Activated CD4-positive, alpha-beta T cell treated with anti-CD3 and anti-CD28 coated beads, Interleukin-2, amount 10 ng/mL, durations not matched to agents 7 days and 5 days (primary cell): ENCODE results near the gene TFEB. TPM values are rescaled to one million over a fixed set of nuclear protein-coding genes. Genes with fewer than 3 reads are reported as not detected.

ENCODE experiments used
- CTCF ChIA-PET: fragments of 350-600 bp; sonication (Branson Sonifier 250); formaldehyde crosslinking; loops from one replicate; lab custom pipeline; 2021; ENCODE audit warnings: antibody characterized with exemption; lab: Charles Lee
- POLR2A ChIA-PET: fragments of 350-600 bp; sonication (Branson Sonifier 250); formaldehyde crosslinking; loops from one replicate; lab custom pipeline; 2021; ENCODE audit warnings: antibody characterized with exemption; lab: Charles Lee
- DNase-seq: peaks from one replicate; pipeline ENCODE4 v3.0.0-alpha.2; 2020
- H3K27ac Mint-ChIP-seq: one replicate; pipeline ENCODE4 v1.8.0; 2021; ENCODE audit warnings: mild to moderate bottlenecking, moderate library complexity, mixed read lengths
- H3K27me3 Mint-ChIP-seq: one replicate; pipeline ENCODE4 v1.8.0; 2021; ENCODE audit warnings: mixed read lengths
- H3K36me3 Mint-ChIP-seq: one replicate; pipeline ENCODE4 v1.8.0; 2021; ENCODE audit warnings: low read depth, mixed read lengths
- H3K4me1 Mint-ChIP-seq: one replicate; pipeline ENCODE4 v1.8.0; 2021; ENCODE audit warnings: mixed read lengths
- H3K4me3 Mint-ChIP-seq: one replicate; pipeline ENCODE4 v1.8.0; 2021; ENCODE audit warnings: mild to moderate bottlenecking, moderate library complexity, mixed read lengths
- H3K9me3 Mint-ChIP-seq: one replicate; pipeline ENCODE4 v1.8.0; 2021; ENCODE audit warnings: mixed read lengths
- total RNA-seq, 2 experiments: library from RNA; stranded (reverse); gene quantifications; one replicate each; pipeline ENCODE4 v1.2.3, GENCODE V29; 2021

The TFEB gene
- total RNA-seq: 10 to 100 TPM in 1 of 2 experiments, 1 to 10 TPM in 1; 9.7 to 12.5 TPM

GRCh38 chr6:41735427-41736185, at the start of gene TFEB:
TFEB (minus strand) TSS chr6:41735608; CDS start chr6:41691213, 44,395 bp downstream.
- peaks cover 27% of the 10 kb centered on the region for H3K4me1 Mint-ChIP-seq
- peak; percentile 93 for DNase-seq
- H3K36me3 Mint-ChIP-seq: no peaks in the 10 kb centered on the region
- peak within 1 kb of the TSS; percentile 83 for H3K4me3 Mint-ChIP-seq
- ChIA-PET CTCF (interaction anchor here (1.2 to 1.5 kb wide), 3 partner anchors 10 to 306 kb away, joined by 4 to 6 read pairs (median 4); no protein-coding TSS in a partner anchor), POLR2A (no interaction called here)
- peak within 1 kb of the TSS; percentile 66 for H3K27ac Mint-ChIP-seq
- H3K9me3 Mint-ChIP-seq: no peaks in the 10 kb centered on the region
- H3K27me3 Mint-ChIP-seq: no peaks in the 10 kb centered on the region

GRCh38 chr6:41784581-41785171, 49.3 kb upstream of the TFEB start:
- POLR2A ChIA-PET: interaction anchor here (0.5 kb wide), 1 partner anchor 420 kb away, joined by 4 read pairs; no protein-coding TSS in a partner anchor
- peaks cover 25% of the 10 kb centered on the region for H3K4me1 Mint-ChIP-seq
- CTCF ChIA-PET: interaction anchor here (1.0 to 7.7 kb wide), 5 partner anchors 9 to 430 kb away, joined by 3 to 192 read pairs (median 7); partner anchors contain the start of gene TAF8

GRCh38 chr6:41783106-41783780, 47.8 kb upstream of the TFEB start:
- ChIA-PET POLR2A (no interaction called here), CTCF (interaction anchor here (0.8 to 7.7 kb wide), 4 partner anchors 14 to 264 kb away, joined by 3 to 192 read pairs (median 3); partner anchors contain the start of gene TAF8)
- H3K27ac Mint-ChIP-seq: no peak overlapping the region
- no peak overlapping the region for H3K4me3 Mint-ChIP-seq
- no peak for DNase-seq
- peaks cover 16% of the 10 kb centered on the region for H3K27me3 Mint-ChIP-seq
- no peaks in the 10 kb centered on the region for H3K9me3 Mint-ChIP-seq
- H3K4me1 Mint-ChIP-seq: peaks cover 25% of the 10 kb centered on the region
- peaks cover 2% of the 10 kb centered on the region for H3K36me3 Mint-ChIP-seq

More at GRCh38 chr6:41784581-41785171, 49.3 kb upstream of the TFEB start:
- Mint-ChIP-seq H3K36me3 (peaks cover 11% of the 10 kb centered on the region), H3K4me3 (no peak overlapping the region), H3K27ac (peak overlapping the region; percentile 16), H3K27me3 (peaks cover 16% of the 10 kb centered on the region), H3K9me3 (no peaks in the 10 kb centered on the region)
- no peak for DNase-seq

- H3K27ac Mint-ChIP-seq: no peak overlapping the region
- H3K36me3 Mint-ChIP-seq: peaks cover 2% of the 10 kb centered on the region
- H3K4me3 Mint-ChIP-seq: peak overlapping the region; percentile 40
- no peaks in the 10 kb centered on the region for H3K9me3 Mint-ChIP-seq
- peaks cover 16% of the 10 kb centered on the region for H3K27me3 Mint-ChIP-seq
- H3K4me1 Mint-ChIP-seq: peaks cover 23% of the 10 kb centered on the region
- ChIA-PET POLR2A (no interaction called here), CTCF (interaction anchor here (1.6 kb wide), 2 partner anchors 13 to 263 kb away, joined by 3 to 9 read pairs; no protein-coding TSS in a partner anchor)
- DNase-seq: no peak
These were observed 45.9 kb upstream of the TFEB start for GRCh38 chr6:41781366-41781730.

GRCh38 chr6:41780551-41781365, 45.4 kb upstream of the TFEB start, which contains the start of gene PRICKLE4:
PRICKLE4 (plus strand) TSS chr6:41780782; CDS start chr6:41783474, 2,692 bp downstream.
- peak within 1 kb of the TSS; percentile 68 for H3K27ac Mint-ChIP-seq
- POLR2A ChIA-PET: no interaction called here

GRCh38 chr6:41779788-41780550, 44.6 kb upstream of the TFEB start, which contains the start of gene FRS3:
FRS3 (minus strand) TSS chr6:41779900; CDS start chr6:41776987, 2,913 bp downstream.
- CTCF ChIA-PET: interaction anchor here (0.7 kb wide), 1 partner anchor 374 kb away, joined by 3 read pairs; no protein-coding TSS in a partner anchor
- POLR2A ChIA-PET: no interaction called here
- Mint-ChIP-seq H3K36me3 (peaks cover 2% of the 10 kb centered on the region), H3K4me3 (peak within 1 kb of the TSS; percentile 87), H3K9me3 (no peaks in the 10 kb centered on the region), H3K27ac (peak within 1 kb of the TSS; percentile 72), H3K4me1 (peaks cover 23% of the 10 kb centered on the region), H3K27me3 (peaks cover 14% of the 10 kb centered on the region)
- DNase-seq: peak; percentile 98

More at GRCh38 chr6:41780551-41781365, 45.4 kb upstream of the TFEB start, which contains the start of gene PRICKLE4:
- DNase-seq: no peak
- H3K36me3 Mint-ChIP-seq: peaks cover 2% of the 10 kb centered on the region
- CTCF ChIA-PET: interaction anchor here (1.6 kb wide), 1 partner anchor 264 kb away, joined by 9 read pairs; no protein-coding TSS in a partner anchor
- H3K4me3 Mint-ChIP-seq: peak within 1 kb of the TSS; percentile 87
- H3K4me1 Mint-ChIP-seq: peaks cover 23% of the 10 kb centered on the region
- peaks cover 16% of the 10 kb centered on the region for H3K27me3 Mint-ChIP-seq
- H3K9me3 Mint-ChIP-seq: no peaks in the 10 kb centered on the region

GRCh38 chr6:41779336-41779735, 43.9 kb upstream of the TFEB start:
- POLR2A ChIA-PET: no interaction called here
- DNase-seq: no peak
- H3K4me1 Mint-ChIP-seq: peaks cover 23% of the 10 kb centered on the region
- peaks cover 14% of the 10 kb centered on the region for H3K27me3 Mint-ChIP-seq
- CTCF ChIA-PET: interaction anchor here (0.7 kb wide), 1 partner anchor 375 kb away, joined by 3 read pairs; no protein-coding TSS in a partner anchor
- H3K4me3 Mint-ChIP-seq: peak overlapping the region; percentile 79
- peaks cover 5% of the 10 kb centered on the region for H3K36me3 Mint-ChIP-seq
- no peaks in the 10 kb centered on the region for H3K9me3 Mint-ChIP-seq
- H3K27ac Mint-ChIP-seq: peak overlapping the region; percentile 72

- Mint-ChIP-seq H3K4me3 (peak overlapping the region; percentile 79), H3K27ac (peak overlapping the region; percentile 7), H3K27me3 (peaks cover 14% of the 10 kb centered on the region), H3K9me3 (no peaks in the 10 kb centered on the region), H3K36me3 (peaks cover 5% of the 10 kb centered on the region), H3K4me1 (peaks cover 23% of the 10 kb centered on the region)
- POLR2A ChIA-PET: no interaction called here
- no peak for DNase-seq
- CTCF ChIA-PET: interaction anchor here (0.9 to 5.8 kb wide), 4 partner anchors 7 to 326 kb away, joined by 3 to 49 read pairs (median 4); partner anchors contain the start of gene TOMM6
These were observed 43.5 kb upstream of the TFEB start for GRCh38 chr6:41778895-41779294.

GRCh38 chr6:41777551-41778285, 42.3 kb upstream of the TFEB start:
- no peak for DNase-seq
- Mint-ChIP-seq H3K27ac (no peak overlapping the region), H3K9me3 (no peaks in the 10 kb centered on the region), H3K4me3 (no peak overlapping the region), H3K27me3 (peaks cover 14% of the 10 kb centered on the region), H3K4me1 (peaks cover 23% of the 10 kb centered on the region), H3K36me3 (peaks cover 5% of the 10 kb centered on the region)
- POLR2A ChIA-PET: no interaction called here
- CTCF ChIA-PET: interaction anchor here (0.8 to 5.8 kb wide), 6 partner anchors 8 to 327 kb away, joined by 3 to 49 read pairs (median 4); partner anchors contain the start of gene TOMM6

GRCh38 chr6:41775293-41775882, 40.0 kb upstream of the TFEB start:
- CTCF ChIA-PET: interaction anchor here (1.0 to 5.8 kb wide), 5 partner anchors 11 to 317 kb away, joined by 3 to 49 read pairs (median 3); partner anchors contain the start of gene TOMM6
- H3K27me3 Mint-ChIP-seq: peaks cover 3% of the 10 kb centered on the region
- H3K27ac Mint-ChIP-seq: no peak overlapping the region
- no peak overlapping the region for H3K4me3 Mint-ChIP-seq
- peaks cover 12% of the 10 kb centered on the region for H3K4me1 Mint-ChIP-seq
- POLR2A ChIA-PET: no interaction called here
- DNase-seq: no peak
- no peaks in the 10 kb centered on the region for H3K9me3 Mint-ChIP-seq
- peaks cover 13% of the 10 kb centered on the region for H3K36me3 Mint-ChIP-seq
